ENCODE results near the gene FAM120A.
A peak's percentile ranks its signal among the peaks of the same experiment; 100 is the strongest.

Gene FAM120A

DNA sequence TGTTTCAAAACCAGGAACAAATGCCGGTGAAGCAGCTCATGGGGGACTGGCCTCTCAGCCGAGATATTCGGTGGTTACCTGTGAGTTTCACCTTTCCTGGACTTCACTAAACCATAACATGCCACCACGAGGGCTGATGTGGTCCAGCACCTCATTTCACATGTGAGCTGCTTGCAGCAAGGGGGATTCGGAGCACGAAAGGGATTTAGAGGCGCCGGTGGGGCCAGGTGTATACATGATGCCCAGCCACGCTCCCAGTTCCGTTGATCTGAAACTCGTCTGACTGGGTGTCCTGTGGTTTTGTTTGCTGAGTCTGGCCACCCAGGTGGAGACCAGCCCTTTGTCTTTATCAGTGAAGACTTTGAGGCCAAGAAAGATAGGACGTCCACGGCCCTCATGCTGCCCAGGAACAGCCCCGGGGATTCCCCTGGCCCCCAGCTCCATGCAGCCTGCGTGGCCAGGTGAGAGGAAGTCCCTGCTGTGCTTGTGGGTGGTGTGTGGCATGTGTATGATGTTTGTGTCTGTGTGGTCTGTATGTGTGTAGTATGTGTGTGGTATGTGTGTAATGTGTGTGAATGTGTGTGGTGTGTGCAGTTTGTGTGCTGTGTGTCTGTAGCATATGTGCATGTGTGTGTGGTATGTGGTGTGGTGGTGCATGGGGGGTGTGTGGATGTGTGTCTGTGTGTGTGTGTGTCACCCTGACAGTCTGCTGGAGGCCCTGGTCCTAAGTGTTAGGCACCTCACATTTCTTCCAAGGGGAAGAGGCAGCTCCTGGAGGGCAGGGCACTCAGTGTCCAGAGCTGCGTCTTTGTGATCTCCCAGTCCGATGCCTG is 148.3 kb downstream of the FAM120A start:
- Histone ChIP-seq H3K9me2 (replicated peaks; ENCODE audit: low read depth, low read length) (no peaks in the 10 kb centered on the region), H3K4me3 (ENCODE audit: low read length, poor library complexity, severe bottlenecking) (no peak overlapping the region), H3K9me3 (ENCODE audit: insufficient read depth, low read depth, low read length) (no peaks in the 10 kb centered on the region), H3K4me2 (ENCODE audit: low read depth, low read length, poor library complexity, severe bottlenecking) (peak overlapping the region; percentile 22), H3K79me2 (ENCODE audit: insufficient read depth, low read length) (peaks cover 71% of the 10 kb centered on the region; the same call in 1 of the 2 replicates), H2AFZ (ENCODE audit: low read length) (no peak overlapping the region), H3K36me3 (ENCODE audit: insufficient read depth, low read length) (no peaks in the 10 kb centered on the region), H3K4me1 (ENCODE audit: insufficient read depth, low read length, poor library complexity, severe bottlenecking) (peaks cover 39% of the 10 kb centered on the region), H3K9ac (ENCODE audit: low read depth, low read length, poor library complexity, severe bottlenecking) (no peak overlapping the region), H3K27me3 (ENCODE audit: insufficient read depth, low read length, poor library complexity, severe bottlenecking) (no peaks in the 10 kb centered on the region), H3F3A (ENCODE audit: low read depth) (no peaks in the 10 kb centered on the region), H4K20me1 (ENCODE audit: insufficient read depth, low read length, poor library complexity, severe bottlenecking) (peaks cover 6% of the 10 kb centered on the region)
- no peak for TF ChIP-seq EZH2phosphoT487 (IDR thresholded peaks at IDR 0.05; ENCODE audit: borderline replicate concordance)
- no peak for TF ChIP-seq CTCF (conservative IDR thresholded peaks at IDR 0.05; ENCODE audit: low read length)

DNA sequence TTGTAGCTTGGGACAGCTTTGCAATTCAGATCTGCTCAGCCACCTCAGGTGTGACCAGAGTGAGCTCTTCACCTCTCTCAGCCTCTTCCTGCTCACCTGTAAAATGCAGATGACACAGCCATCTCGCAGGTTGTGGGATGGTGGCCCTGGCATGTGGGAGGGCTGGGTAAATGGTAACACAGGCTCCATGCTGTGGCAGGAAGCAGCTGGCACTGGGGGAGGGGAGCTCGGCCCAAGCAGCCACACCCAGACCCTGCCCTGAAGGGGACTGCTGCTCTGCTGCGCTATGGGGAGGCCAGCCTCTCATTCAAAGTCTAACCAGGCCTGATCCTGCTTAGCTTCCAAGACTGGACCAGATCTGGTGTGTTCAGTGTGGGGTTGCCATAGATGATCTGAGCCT is 149.0 kb downstream of the FAM120A start:
- Histone ChIP-seq H3K4me3 (ENCODE audit: low read length, poor library complexity, severe bottlenecking) (no peak overlapping the region), H3K9me2 (replicated peaks; ENCODE audit: low read depth, low read length) (no peaks in the 10 kb centered on the region), H2AFZ (ENCODE audit: low read length) (no peak overlapping the region), H3K79me2 (ENCODE audit: insufficient read depth, low read length) (peaks cover 76% of the 10 kb centered on the region; the same call in 1 of the 2 replicates), H3K9me3 (ENCODE audit: insufficient read depth, low read depth, low read length) (no peaks in the 10 kb centered on the region), H3K36me3 (ENCODE audit: insufficient read depth, low read length) (no peaks in the 10 kb centered on the region), H4K20me1 (ENCODE audit: insufficient read depth, low read length, poor library complexity, severe bottlenecking) (peaks cover 6% of the 10 kb centered on the region), H3K9ac (ENCODE audit: low read depth, low read length, poor library complexity, severe bottlenecking) (no peak overlapping the region), H3F3A (ENCODE audit: low read depth) (no peaks in the 10 kb centered on the region), H3K27me3 (ENCODE audit: insufficient read depth, low read length, poor library complexity, severe bottlenecking) (no peaks in the 10 kb centered on the region), H3K4me2 (ENCODE audit: low read depth, low read length, poor library complexity, severe bottlenecking) (peak overlapping the region; percentile 22), H3K4me1 (ENCODE audit: insufficient read depth, low read length, poor library complexity, severe bottlenecking) (peaks cover 39% of the 10 kb centered on the region)
- no peak for TF ChIP-seq EZH2phosphoT487 (IDR thresholded peaks at IDR 0.05; ENCODE audit: borderline replicate concordance)
- TF ChIP-seq CTCF (conservative IDR thresholded peaks at IDR 0.05; ENCODE audit: low read length) = no peak

GRCh38 chr9:93601063-93601462 is 149.6 kb downstream of the FAM120A start:
- Histone ChIP-seq H3K9ac (ENCODE audit: low read depth, low read length, poor library complexity, severe bottlenecking) (no peak overlapping the region), H3K9me2 (replicated peaks; ENCODE audit: low read depth, low read length) (no peaks in the 10 kb centered on the region), H3K79me2 (ENCODE audit: insufficient read depth, low read length) (peaks cover 74% of the 10 kb centered on the region; the same call in 1 of the 2 replicates), H2AFZ (ENCODE audit: low read length) (no peak overlapping the region), H3F3A (ENCODE audit: low read depth) (no peaks in the 10 kb centered on the region), H3K4me3 (ENCODE audit: low read length, poor library complexity, severe bottlenecking) (no peak overlapping the region), H3K4me1 (ENCODE audit: insufficient read depth, low read length, poor library complexity, severe bottlenecking) (peaks cover 39% of the 10 kb centered on the region), H3K36me3 (ENCODE audit: insufficient read depth, low read length) (no peaks in the 10 kb centered on the region), H4K20me1 (ENCODE audit: insufficient read depth, low read length, poor library complexity, severe bottlenecking) (peaks cover 6% of the 10 kb centered on the region), H3K27me3 (ENCODE audit: insufficient read depth, low read length, poor library complexity, severe bottlenecking) (no peaks in the 10 kb centered on the region), H3K4me2 (ENCODE audit: low read depth, low read length, poor library complexity, severe bottlenecking) (peak overlapping the region; percentile 22), H3K9me3 (ENCODE audit: insufficient read depth, low read depth, low read length) (no peaks in the 10 kb centered on the region)
- TF ChIP-seq CTCF (conservative IDR thresholded peaks at IDR 0.05; ENCODE audit: low read length) (no peak), EZH2phosphoT487 (IDR thresholded peaks at IDR 0.05; ENCODE audit: borderline replicate concordance) (no peak)
